Prostate gland (tissue), 2 donors: ENCODE data around the gene SHISAL1.

Experiments used
- CTCF ChIP-seq, 4 experiments: fragments of 200-600 bp in 2 of 4; fragments of 450-650 bp in 2 of 4; sonication (generic) in 2 of 4; IDR thresholded peaks; 1 replicate in 3 of 4; 2 replicates in 1 of 4; pipeline ENCODE4 v1.5.1; 2016 to 2019; ENCODE audit warnings: antibody characterized with exemption in 4 of 4, mild to moderate bottlenecking in 2 of 4, moderate library complexity in 2 of 4
- POLR2A ChIP-seq: fragments of 450-650 bp; IDR thresholded peaks from one replicate; pipeline ENCODE4 v1.6.1; 2016; ENCODE audit warnings: antibody characterized with exemption, mild to moderate bottlenecking
- POLR2AphosphoS5 ChIP-seq: sonication (generic); formaldehyde crosslinking; IDR thresholded peaks from one replicate; pipeline ENCODE4 v1.6.1; 2017; ENCODE audit warnings: antibody characterized with exemption

- TF ChIP-seq POLR2AphosphoS5 (no peak), CTCF (IDR thresholded peaks at IDR 0.05) (no peak), POLR2A (no peak)
These were observed 57.9 kb downstream of the SHISAL1 start for GRCh38 chr22:44254811-44255210.
